NB4 (cell line): ENCODE data around the gene SGMS1.

Experiments
- CTCF ChIP-seq: IDR thresholded peaks from one replicate; pipeline ENCODE4 v1.5.1; 2012; ENCODE audit warnings: low read depth, low read length
- POLR2A ChIP-seq: IDR thresholded peaks from 2 replicates; pipeline ENCODE4 v1.6.1; 2011; ENCODE audit warnings: mild to moderate bottlenecking; ENCODE audit not compliant: insufficient read length; ENCODE audit errors: extremely low read depth

DNA sequence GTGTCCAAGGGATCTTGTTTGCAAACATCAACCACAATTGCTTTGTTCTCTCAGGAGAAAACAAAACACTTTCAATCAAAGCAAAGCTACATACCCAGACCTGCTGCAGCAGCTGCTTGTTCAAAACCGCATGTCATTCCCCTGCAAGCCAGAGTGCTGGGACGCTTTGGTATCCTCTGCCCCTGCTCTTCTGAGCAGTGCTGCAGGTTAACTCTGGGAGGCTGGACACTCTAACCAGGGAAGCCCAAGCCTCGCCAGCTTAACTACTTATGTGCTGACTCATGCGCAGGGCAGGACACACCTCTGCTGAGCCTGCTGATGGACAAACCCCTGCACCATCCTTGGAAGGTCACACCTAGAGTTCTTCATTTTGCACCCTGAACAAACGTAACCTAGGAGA, 344.3 kb downstream of the SGMS1 start:
- TF ChIP-seq POLR2A, result no peak
- TF ChIP-seq CTCF, result no peak
